ENCODE results near the gene EPAS1.

The EPAS1 gene

GRCh38 chr2:46340740-46341420 lies 43.7 kb downstream of the EPAS1 start:
- DNase-seq, result no peak

- DNase-seq, result no peak
Observed at GRCh38 chr2:46342566-46343315, 45.5 kb downstream of the EPAS1 start.

GRCh38 chr2:46344706-46345105 lies 47.5 kb downstream of the EPAS1 start:
- DNase-seq, result no peak

- DNase-seq, result no peak
Observed at GRCh38 chr2:46345775-46346174, 48.6 kb downstream of the EPAS1 start.

- no peak for DNase-seq
Observed at GRCh38 chr2:46346719-46347118, 49.5 kb downstream of the EPAS1 start.

- no peak for DNase-seq
Observed at GRCh38 chr2:46347648-46348280, 50.6 kb downstream of the EPAS1 start.

- DNase-seq, result no peak
Observed at GRCh38 chr2:46349115-46349547, 51.9 kb downstream of the EPAS1 start.

GRCh38 chr2:46350029-46350689 lies 53.0 kb downstream of the EPAS1 start:
- DNase-seq, result no peak

- DNase-seq, result no peak
Observed at GRCh38 chr2:46351098-46351749, 54.0 kb downstream of the EPAS1 start.

GRCh38 chr2:46351750-46352138 lies 54.5 kb downstream of the EPAS1 start:
- DNase-seq, result no peak

GRCh38 chr2:46352621-46353020 lies 55.4 kb downstream of the EPAS1 start:
- DNase-seq, result no peak

- no peak for DNase-seq
Observed at GRCh38 chr2:46353509-46353908, 56.3 kb downstream of the EPAS1 start.

GRCh38 chr2:46355756-46356155 lies 58.5 kb downstream of the EPAS1 start:
- DNase-seq, result no peak

GRCh38 chr2:46356991-46357390 lies 59.8 kb downstream of the EPAS1 start:
- no peak for DNase-seq

- no peak for DNase-seq
Observed at GRCh38 chr2:46358713-46359112, 61.5 kb downstream of the EPAS1 start.

- no peak for DNase-seq
Observed at GRCh38 chr2:46360303-46360702, 63.1 kb downstream of the EPAS1 start.

GRCh38 chr2:46361920-46362666 lies 64.9 kb downstream of the EPAS1 start:
- DNase-seq, result no peak

- no peak for DNase-seq
Observed at GRCh38 chr2:46362667-46363012, 65.4 kb downstream of the EPAS1 start.

GRCh38 chr2:46363535-46364170 lies 66.4 kb downstream of the EPAS1 start:
- no peak for DNase-seq

GRCh38 chr2:46364797-46365457 lies 67.7 kb downstream of the EPAS1 start:
- DNase-seq, result peak; percentile 47 to 76 (median 53)
